ENCODE data around the gene LRRC10B.

Gene LRRC10B

DNA sequence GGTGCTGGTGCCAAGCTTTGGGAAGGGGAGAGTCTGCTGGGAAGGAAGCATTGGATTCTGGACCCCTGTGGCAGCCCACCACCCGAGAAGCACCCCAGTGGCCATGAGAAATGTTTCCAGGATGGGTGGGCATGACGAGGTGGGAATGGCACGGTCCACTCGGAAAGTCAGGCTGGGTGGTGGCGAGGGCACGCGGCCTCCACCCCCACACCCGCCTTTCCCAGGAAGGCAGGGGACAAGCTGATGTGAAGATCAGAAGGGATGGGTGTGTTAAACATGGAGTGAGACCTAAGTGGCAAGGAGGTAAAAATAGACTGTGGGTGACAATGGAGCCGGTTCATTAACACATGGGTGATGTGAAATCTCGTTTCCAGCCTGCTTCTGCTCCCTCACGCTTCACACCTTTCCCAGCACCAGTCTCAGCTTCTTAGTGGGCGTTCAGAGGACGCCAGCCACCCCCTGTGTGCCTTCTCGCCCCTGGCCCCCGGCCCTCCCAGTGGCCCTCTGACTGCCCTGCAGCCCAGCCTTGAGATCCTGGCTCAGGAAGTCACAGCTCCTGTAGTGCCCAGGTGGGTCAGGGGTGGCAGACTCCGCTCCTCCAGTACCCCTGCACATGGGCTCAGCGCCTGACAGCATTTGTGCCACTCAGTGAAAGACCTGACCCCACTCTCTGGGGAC, 27.6 kb downstream of the LRRC10B start:
- DNase-seq (ENCODE audit: insufficient read length, low spot score) (no peak), FAIRE-seq (no peak)
- TF ChIP-seq POLR2A (IDR thresholded peaks at IDR 0.05; ENCODE audit: low read depth, low read length): no peak

DNA sequence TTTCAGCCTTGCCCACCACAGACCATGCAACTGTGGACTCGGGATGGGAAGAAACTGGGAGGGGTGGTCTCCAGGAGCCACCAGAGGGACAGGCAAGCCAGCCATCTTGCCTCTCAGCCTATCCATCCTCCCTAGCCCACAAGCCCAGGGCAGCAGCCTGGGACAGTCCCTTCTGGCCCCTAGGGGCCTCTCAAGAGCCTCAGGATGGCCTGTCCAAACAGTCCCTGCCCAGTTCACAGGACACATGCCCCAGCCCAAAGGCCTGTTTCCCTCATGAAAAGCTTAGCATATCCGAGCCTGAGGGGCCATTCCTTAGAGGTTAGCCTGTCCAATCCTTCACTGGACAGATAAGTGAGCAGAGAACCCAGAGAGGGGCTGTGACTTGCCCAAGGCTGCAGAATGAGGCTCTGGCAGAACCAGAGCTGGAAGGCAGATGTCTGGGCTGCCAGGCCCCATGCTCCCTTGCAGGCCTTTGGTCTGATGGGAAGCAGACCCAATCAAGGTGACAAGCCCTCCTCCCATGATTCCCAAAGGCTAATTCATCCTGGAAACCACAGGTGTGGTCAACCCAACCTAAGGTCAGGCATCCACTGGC, 28.2 kb downstream of the LRRC10B start:
- TF ChIP-seq POLR2A (IDR thresholded peaks at IDR 0.05; ENCODE audit: low read depth, low read length): no peak
- FAIRE-seq (no peak), DNase-seq (ENCODE audit: insufficient read length, low spot score) (no peak)

DNA sequence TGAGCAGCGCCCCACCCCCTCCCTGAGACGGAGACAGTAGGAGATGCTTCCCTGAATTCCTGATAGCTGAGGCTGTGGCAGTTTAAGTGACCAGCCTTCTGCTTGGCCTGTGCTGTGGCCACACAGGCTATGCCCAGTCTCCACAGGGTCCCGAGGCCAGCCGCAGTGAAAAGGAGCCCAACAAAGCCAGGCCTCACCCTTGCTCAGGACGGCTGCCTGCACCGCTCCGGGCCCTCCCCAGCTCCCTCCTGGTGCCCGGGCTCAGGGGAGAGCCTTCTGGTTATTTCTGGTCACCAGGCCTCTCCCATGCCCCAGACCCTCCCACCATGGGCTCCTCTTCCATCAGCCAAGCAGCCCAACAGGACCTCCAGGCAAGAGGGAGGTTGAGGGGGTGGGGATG, 28.8 kb downstream of the LRRC10B start:
- TF ChIP-seq POLR2A (IDR thresholded peaks at IDR 0.05; ENCODE audit: low read depth, low read length): no peak
- no peak for FAIRE-seq
- no peak for DNase-seq (ENCODE audit: insufficient read length, low spot score)

- FAIRE-seq: no peak
These were observed 30.1 kb downstream of the LRRC10B start for GRCh38 chr11:61538636-61538961.

GRCh38 chr11:61539006-61539405, 30.5 kb downstream of the LRRC10B start:
- FAIRE-seq (no peak), DNase-seq (ENCODE audit: insufficient read length, low spot score) (no peak)
- no peak for TF ChIP-seq POLR2A (IDR thresholded peaks at IDR 0.05; ENCODE audit: low read depth, low read length)

More at GRCh38 chr11:61538636-61538961, 30.1 kb downstream of the LRRC10B start:
- no peak for DNase-seq (ENCODE audit: insufficient read length, low spot score)
- no peak for TF ChIP-seq POLR2A (IDR thresholded peaks at IDR 0.05; ENCODE audit: low read depth, low read length)

DNA sequence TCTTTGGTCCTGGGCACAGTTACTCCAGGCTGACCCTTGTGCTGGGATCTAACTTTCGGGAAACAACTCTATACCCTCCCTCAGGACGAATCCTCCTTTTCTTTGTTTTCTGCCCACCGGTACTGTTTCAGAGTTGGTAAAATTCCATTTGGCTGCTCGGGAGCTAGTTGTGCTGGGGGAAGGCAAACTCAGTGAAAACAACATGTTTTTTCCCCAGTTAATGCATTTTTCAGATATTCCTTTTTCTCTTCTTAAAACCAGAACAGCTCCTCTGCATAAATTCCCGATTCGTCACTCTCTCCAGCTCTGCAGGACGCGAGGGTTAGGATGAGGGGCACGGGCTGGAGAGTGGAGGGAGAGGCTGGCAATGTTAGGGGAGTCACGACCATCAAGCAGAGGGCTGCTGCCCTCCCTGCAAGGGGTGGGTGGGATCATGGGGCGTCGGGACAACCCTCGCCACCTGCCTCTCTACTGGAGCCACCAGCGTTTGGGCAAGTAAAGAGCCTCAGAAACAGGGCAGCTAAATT, 31.3 kb downstream of the LRRC10B start:
- FAIRE-seq (no peak), DNase-seq (ENCODE audit: insufficient read length, low spot score) (no peak)
- TF ChIP-seq POLR2A (IDR thresholded peaks at IDR 0.05; ENCODE audit: low read depth, low read length): no peak

DNA sequence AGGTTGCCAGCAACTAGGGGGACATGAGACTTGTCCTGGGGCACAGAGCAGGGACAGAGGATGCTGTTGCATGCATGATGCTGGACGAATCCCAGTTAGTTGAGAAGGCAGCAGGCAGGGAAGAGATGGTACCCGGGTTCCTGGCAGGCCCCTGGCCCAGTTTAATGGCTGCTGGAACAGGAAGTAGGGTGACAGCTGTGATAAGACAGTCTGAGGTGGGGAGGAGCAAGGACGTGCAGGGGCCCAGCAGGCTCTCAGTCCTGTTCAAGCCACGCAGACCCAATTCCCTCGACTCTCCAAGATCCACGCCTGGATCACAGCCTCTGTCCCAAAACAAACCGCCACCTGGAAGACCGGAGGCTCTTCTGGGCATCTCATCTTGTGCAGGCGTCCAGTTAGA, 32.0 kb downstream of the LRRC10B start:
- FAIRE-seq (no peak), DNase-seq (ENCODE audit: insufficient read length, low spot score) (no peak)
- TF ChIP-seq POLR2A (IDR thresholded peaks at IDR 0.05; ENCODE audit: low read depth, low read length): no peak

GRCh38 chr11:61541598-61541997, 33.0 kb downstream of the LRRC10B start:
- TF ChIP-seq POLR2A (IDR thresholded peaks at IDR 0.05; ENCODE audit: low read depth, low read length): no peak
- no peak for FAIRE-seq
- peak; percentile 86 for DNase-seq (ENCODE audit: insufficient read length, low spot score)

DNA sequence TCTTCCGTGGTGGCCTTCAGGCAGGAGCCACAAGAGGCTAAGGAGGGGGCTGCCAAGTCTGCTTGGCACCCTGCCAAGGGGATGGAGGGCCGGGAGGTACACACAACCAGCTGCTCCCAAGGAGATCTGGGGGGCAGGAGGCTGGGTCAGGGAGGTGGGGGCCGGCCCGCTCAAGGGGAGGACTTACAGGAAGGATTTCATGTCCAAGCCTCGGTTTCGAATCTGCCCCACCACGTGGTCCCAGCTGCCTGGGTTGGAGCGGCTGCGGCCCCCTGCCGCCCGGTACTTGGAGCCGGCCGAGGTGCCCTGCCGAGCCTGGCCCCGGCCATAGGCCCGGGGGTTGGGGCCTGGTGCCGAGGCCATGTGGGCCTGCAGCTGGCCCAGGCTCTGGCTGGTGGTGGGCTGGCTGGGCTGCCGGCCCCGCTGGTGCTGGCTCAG, 33.5 kb downstream of the LRRC10B start:
- DNase-seq (ENCODE audit: insufficient read length, low spot score) (no peak), FAIRE-seq (no peak)
- no peak for TF ChIP-seq POLR2A (IDR thresholded peaks at IDR 0.05; ENCODE audit: low read depth, low read length)

GRCh38 chr11:61542705-61543104, 34.2 kb downstream of the LRRC10B start:
- no peak for FAIRE-seq
- no peak for DNase-seq (ENCODE audit: insufficient read length, low spot score)
- TF ChIP-seq POLR2A (IDR thresholded peaks at IDR 0.05; ENCODE audit: low read depth, low read length): no peak

GRCh38 chr11:61543606-61544306, 35.2 kb downstream of the LRRC10B start:
- no peak for TF ChIP-seq POLR2A (IDR thresholded peaks at IDR 0.05; ENCODE audit: low read depth, low read length)
- FAIRE-seq (no peak), DNase-seq (ENCODE audit: insufficient read length, low spot score) (peak; percentile 84)

DNA sequence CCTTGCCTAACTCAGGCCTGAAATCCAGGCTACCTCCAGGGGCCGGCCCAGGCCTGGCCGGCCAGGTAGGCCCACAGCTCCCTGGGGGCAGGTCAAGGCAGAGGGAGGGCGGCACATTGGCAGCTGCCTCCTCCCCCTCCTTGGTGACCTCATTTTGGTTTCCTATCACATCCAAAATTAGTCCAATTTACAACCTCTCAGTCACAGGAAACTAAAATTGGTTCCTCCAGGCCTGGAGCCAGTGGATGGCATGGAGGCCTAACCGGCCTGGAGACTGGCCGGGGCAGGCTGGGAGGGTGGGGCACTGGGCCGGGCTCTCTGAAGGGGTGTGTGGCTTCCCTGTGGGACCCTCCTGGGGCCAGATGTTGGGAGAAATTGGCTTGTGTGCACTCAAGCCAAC, 35.9 kb downstream of the LRRC10B start:
- no peak for TF ChIP-seq POLR2A (IDR thresholded peaks at IDR 0.05; ENCODE audit: low read depth, low read length)
- DNase-seq (ENCODE audit: insufficient read length, low spot score) (no peak), FAIRE-seq (no peak)

GRCh38 chr11:61545341-61545740, 36.8 kb downstream of the LRRC10B start:
- no peak for TF ChIP-seq POLR2A (IDR thresholded peaks at IDR 0.05; ENCODE audit: low read depth, low read length)
- FAIRE-seq (no peak), DNase-seq (ENCODE audit: insufficient read length, low spot score) (peak; percentile 61)

- FAIRE-seq (no peak), DNase-seq (ENCODE audit: insufficient read length, low spot score) (no peak)
- TF ChIP-seq POLR2A (IDR thresholded peaks at IDR 0.05; ENCODE audit: low read depth, low read length): no peak
These were observed 37.4 kb downstream of the LRRC10B start for GRCh38 chr11:61545921-61546320.

DNA sequence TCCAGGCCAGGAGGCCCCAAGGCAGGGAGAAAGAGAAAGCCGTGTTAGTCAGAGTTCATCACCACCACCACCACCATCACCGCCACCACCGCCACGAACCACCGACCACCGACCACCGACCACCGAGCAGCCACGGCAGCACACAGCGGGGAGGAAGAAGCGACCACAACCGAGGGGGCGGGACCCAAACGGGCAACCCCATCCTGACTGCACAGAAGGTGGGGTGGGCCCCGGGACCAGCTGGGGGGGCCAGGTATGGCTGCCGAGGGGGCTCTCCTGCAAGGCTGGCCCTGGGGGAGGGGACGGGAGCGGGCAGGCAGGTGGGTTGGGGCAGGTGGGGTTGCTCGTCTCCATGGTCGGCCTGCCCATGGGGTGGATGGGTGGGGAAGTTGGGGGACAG, 38.1 kb downstream of the LRRC10B start:
- TF ChIP-seq POLR2A (IDR thresholded peaks at IDR 0.05; ENCODE audit: low read depth, low read length): no peak
- FAIRE-seq (no peak), DNase-seq (ENCODE audit: insufficient read length, low spot score) (no peak)
